G401 (cell line): ENCODE measurements around the gene PITPNM3. TPM values are rescaled to one million over a fixed set of nuclear protein-coding genes. Genes with fewer than 3 reads are reported as not detected.
"Not testable (repeated sequence)": the region's sequence is repeated elsewhere in the genome, so short reads cannot be mapped to it uniquely, and the experiment has no call there.

ENCODE experiments used
- DNase-seq: peaks from one replicate; pipeline ENCODE4 v3.0.0-alpha.2; 2015; ENCODE audit warnings: low spot score
- in situ Hi-C: cut with HindIII; loops from 2 replicates; pipeline ENCODE4 v1.10.0; 2016; ENCODE audit warnings: low sequenced_read_pairs, mixed read lengths
- total RNA-seq: library from RNA; depleted of rRNA; stranded (reverse); fragments of >200 nt; shearing (Covaris generic); gene quantifications from 2 replicates; pipeline ENCODE4 v1.2.3, GENCODE V29; 2014

The PITPNM3 gene
- total RNA-seq, 1 experiment from 2014 or later: 0.92 TPM

GRCh38 chr17:6576038-6576785 is 19.9 kb upstream of the PITPNM3 start:
- in situ Hi-C loops: no loop called here
- DNase-seq: no peak

GRCh38 chr17:6575596-6575988 is 19.2 kb upstream of the PITPNM3 start:
- in situ Hi-C loops: no loop called here
- DNase-seq: no peak

- DNase-seq: peak; percentile 69
- in situ Hi-C loops: no loop called here
Observed at GRCh38 chr17:6574687-6575595, 18.6 kb upstream of the PITPNM3 start.

DNA sequence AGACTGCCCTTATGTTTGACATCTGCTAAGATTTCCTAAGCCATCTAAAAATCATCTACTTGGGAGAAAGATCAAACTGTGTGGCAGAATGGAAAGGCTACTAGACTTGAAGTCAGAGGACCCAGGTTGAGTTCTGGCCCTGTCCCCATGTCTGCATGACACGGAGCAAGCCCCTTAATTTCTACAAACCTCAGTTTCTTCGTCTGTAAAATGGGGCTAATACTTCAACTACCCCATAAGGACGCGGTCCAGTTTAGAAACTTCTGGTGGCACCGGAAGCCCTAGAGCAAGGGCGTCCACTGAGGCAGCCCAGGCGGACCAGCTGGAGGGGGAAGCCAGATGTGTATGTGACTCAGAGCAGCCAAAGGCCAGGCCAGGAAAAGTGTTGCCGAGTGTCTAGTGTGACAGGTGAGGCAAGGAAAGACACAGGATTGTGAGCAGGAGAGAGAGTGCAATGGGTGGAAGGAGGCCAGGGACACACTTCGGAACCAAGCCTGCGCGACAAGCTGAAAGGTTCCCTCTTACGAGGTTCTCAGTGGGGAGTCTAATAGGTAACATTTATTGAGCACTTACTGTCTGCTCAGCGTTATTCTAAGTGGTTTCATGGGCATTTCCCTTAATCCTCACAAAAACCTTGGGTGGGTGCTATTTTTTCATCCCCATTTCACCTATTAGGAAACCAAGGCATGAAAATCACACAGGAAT is 17.8 kb upstream of the PITPNM3 start:
- in situ Hi-C loops: no loop called here
- DNase-seq: no peak

DNA sequence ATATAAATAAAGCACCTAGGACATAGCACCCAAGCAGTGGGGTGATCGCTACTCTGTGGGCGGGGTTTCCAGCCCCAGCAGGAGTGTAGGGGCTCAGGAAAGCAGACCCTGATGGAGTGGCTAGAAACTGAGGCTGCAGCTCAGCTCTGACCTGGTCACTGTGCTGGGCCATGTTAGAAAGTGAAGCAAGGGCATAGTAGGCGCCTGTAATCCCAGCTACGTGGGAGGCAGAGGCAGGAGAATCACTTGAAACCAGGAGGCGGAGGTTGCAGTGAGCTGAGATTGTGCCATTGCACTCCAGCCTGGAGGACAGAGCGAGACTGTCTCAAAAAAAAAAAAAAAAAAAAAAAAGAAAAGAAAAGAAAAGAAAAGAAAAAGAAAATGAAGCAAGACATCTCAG is 17.1 kb upstream of the PITPNM3 start:
- in situ Hi-C loops, DNase-seq: not testable (repeated sequence)

- no peak for DNase-seq
- in situ Hi-C loops: no loop called here
Observed at GRCh38 chr17:6572972-6573370, 16.6 kb upstream of the PITPNM3 start.

- no peak for DNase-seq
- in situ Hi-C loops: no loop called here
Observed at GRCh38 chr17:6571452-6571781, 15.1 kb upstream of the PITPNM3 start.

- DNase-seq: no peak
- in situ Hi-C loops: no loop called here
Observed at GRCh38 chr17:6570731-6571451, 14.5 kb upstream of the PITPNM3 start.

DNA sequence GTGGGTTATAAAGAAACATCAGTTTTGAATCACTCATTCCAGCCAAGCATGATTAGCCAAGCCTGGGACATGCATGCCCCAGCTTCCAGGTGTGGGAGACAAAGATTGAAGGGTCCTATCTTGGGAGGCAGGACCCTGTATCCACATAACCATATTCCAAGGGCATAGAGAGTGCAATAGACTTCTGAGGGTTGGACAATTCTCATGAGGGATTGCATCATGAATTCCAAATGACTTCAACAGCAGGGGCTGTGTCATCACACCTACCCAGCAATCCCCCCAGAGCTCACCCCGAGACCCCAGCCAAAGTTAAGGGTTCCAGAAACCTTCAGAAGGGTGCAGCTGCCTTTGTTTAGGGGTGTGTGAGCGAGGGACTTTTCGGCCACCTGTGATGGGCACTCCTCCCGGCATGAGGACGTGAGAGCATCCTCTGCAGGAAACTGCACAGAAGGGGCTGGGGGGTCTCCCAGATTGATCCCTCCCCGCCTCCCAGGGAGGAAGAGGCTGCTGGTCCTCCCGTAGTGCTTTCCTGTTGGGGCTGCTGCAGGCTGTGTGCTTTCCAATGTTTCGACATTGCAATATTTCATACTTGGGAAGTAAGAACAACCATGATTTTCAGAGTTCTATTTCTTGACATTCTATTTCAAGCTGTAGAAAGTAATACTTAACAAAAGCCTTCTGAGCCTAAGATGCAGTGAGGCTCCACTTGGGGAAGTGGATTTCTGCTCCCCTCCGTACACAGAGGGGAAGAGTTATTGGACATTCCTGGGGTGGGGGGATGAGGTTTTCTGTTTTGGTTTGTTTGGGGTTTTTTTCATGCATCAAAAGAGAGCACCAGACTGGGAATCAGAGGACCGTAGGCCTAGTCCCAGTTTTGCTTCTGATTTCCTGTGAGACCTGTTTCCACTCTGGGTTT is 13.3 kb upstream of the PITPNM3 start:
- DNase-seq: no peak
- in situ Hi-C loops: no loop called here

- in situ Hi-C loops: no loop called here
- no peak for DNase-seq
Observed at GRCh38 chr17:6568184-6568758, 11.9 kb upstream of the PITPNM3 start.

GRCh38 chr17:6567528-6568183 is 11.3 kb upstream of the PITPNM3 start:
- in situ Hi-C loops: no loop called here
- no peak for DNase-seq

DNA sequence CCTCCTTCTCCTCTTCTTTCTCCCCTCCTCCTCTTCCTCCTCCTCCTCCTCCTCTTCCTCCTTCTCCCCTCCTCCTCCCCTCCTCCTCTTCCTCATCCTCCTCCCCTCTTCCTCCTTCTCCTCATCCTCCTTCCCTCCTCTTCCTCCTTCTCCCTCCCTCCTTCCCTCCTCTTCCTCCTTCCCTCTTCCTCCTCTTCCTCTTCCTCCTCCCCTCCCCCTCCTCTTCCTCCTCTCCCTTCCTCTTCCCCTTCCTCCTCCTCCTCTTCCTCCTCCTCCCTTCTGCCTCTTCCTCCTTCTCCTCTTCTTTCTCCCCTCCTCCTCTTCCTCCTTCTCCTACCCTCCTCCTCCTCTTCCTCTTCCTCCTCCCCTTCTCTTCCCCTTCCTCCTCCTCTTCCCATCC is 5.1 kb upstream of the PITPNM3 start:
- in situ Hi-C loops: no loop called here
- DNase-seq: no peak

GRCh38 chr17:6560496-6560895 is 4.1 kb upstream of the PITPNM3 start:
- in situ Hi-C loops: no loop called here
- no peak for DNase-seq

DNA sequence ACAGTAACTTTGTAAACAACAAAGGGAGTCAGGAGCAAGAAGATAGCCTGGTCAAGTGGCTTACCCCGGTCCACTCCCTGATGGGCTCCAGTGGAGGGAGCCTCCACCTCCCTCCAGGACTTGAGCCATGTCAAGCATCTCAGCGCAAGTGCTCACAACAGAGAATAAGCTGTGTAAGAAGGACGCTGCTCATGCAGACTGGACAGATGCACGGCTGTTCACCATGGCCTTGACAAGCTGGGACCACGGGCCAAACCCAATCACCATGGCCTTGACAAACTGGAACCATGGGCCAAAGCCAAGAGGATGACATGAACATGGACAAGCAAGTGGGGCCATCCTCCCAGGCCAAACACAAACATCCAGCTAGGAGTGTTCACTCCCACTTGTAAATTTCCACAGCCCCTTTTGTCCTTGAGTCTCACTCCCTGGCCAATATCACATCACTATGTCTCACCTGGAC is 3.4 kb upstream of the PITPNM3 start:
- DNase-seq: no peak
- in situ Hi-C loops: no loop called here

GRCh38 chr17:6558932-6559752 is 2.8 kb upstream of the PITPNM3 start:
- in situ Hi-C loops: no loop called here
- DNase-seq: peak; percentile 90

DNA sequence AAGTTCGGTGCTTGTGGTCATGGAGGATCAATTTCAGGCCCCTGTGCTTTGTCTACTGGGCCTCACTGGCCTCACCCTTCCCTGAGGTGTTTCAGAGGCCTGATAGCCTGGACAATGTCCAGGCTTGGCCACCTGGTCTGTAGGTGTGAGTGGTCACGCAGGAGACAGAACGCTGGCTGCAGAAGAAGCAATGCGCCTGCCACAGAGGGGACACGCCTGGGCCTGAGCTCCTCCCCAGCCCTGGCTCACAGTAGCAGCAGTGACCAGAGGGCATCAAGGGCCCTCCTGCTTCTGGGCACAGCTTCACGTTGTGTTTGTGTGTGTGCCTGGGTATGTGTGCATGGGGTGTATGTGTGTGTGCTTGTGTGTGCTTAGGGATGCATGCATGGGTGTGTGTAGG is 1.9 kb upstream of the PITPNM3 start:
- in situ Hi-C loops: no loop called here
- peak; percentile 67 for DNase-seq

DNA sequence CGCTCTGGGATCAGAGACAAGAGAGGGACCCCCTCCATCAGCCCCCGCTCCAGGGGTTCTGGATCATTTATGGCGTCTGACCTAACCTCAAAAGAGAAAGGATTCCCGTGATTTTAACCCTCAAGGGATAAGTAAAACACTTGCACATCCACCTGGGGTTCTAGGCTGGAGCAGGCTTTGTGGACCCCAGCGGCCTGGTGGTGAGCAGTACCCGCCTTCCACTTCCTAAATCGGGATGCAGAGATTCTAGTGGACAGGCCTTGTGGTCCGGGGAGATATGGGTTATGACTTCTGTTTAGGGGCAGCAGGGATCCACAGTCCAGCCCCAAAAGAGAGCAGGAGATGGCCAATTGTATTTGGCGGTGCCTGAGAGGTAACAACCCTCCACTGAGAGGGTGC is 684 bp upstream of the PITPNM3 start:
- in situ Hi-C loops: no loop called here

More for the DNA sequence above, 684 bp upstream of the PITPNM3 start:
- DNase-seq: no peak
